GM23338 (cell line): ENCODE results near the gene TP53I3. TPM values are rescaled to one million over a fixed set of nuclear protein-coding genes. Genes with fewer than 3 reads are reported as not detected.
A peak's percentile ranks its signal among the peaks of the same experiment; 100 is the strongest.

Experiments
- ATAC-seq: fragments of 200-7000 bp; cut with Tn5 transposase; 3 replicates; pipeline ENCODE4 v1.9.1; 2020
- DNase-seq: peaks from one replicate; pipeline ENCODE4 v3.0.0-alpha.2; 2015; ENCODE audit warnings: low spot score
- H2AFZ ChIP-seq: fragments of 200-600 bp; sonication (generic); 2 replicates; pipeline ENCODE4 v1.8.0; 2016; ENCODE audit warnings: antibody characterized with exemption, mild to moderate bottlenecking, moderate library complexity
- H3F3A ChIP-seq: fragments of 200-600 bp; sonication (generic); replicated peaks from 2 replicates; pipeline ENCODE4 v1.8.0; 2017; ENCODE audit warnings: antibody characterized with exemption, mixed run types, low read depth
- H3K27ac ChIP-seq: fragments of 200-600 bp; sonication (generic); 2 replicates; pipeline ENCODE4 v1.6.1; 2016; ENCODE audit warnings: low read depth
- H3K27me3 ChIP-seq: fragments of 200-600 bp; sonication (generic); 2 replicates; pipeline ENCODE4 v1.8.0; 2016; ENCODE audit warnings: mild to moderate bottlenecking, mixed run types, moderate library complexity; ENCODE audit not compliant: insufficient read depth
- H3K36me3 ChIP-seq: fragments of 200-600 bp; sonication (generic); 2 replicates; pipeline ENCODE4 v1.8.0; 2016; ENCODE audit warnings: mild to moderate bottlenecking; ENCODE audit not compliant: insufficient read depth
- H3K4me1 ChIP-seq: fragments of 200-600 bp; sonication (generic); 2 replicates; pipeline ENCODE4 v1.8.0; 2016; ENCODE audit warnings: mild to moderate bottlenecking, moderate library complexity; ENCODE audit not compliant: insufficient read depth
- H3K4me2 ChIP-seq: fragments of 200-600 bp; sonication (generic); 2 replicates; pipeline ENCODE4 v1.7.1; 2017; ENCODE audit warnings: mixed run types
- H3K4me3 ChIP-seq: fragments of 200-600 bp; sonication (generic); 2 replicates; pipeline ENCODE4 v1.6.1; 2016; ENCODE audit warnings: mixed run types
- H3K79me2 ChIP-seq: fragments of 200-600 bp; sonication (generic); replicated peaks from 2 replicates; pipeline ENCODE4 v1.8.0; 2017; ENCODE audit warnings: mild to moderate bottlenecking; ENCODE audit not compliant: insufficient read depth
- H3K9me2 ChIP-seq: fragments of 200-600 bp; sonication (generic); 2 replicates; pipeline ENCODE4 v1.8.0; 2017; ENCODE audit not compliant: insufficient read depth
- H4K20me1 ChIP-seq: fragments of 200-600 bp; sonication (generic); replicated peaks from 2 replicates; pipeline ENCODE4 v1.8.0; 2017; ENCODE audit warnings: mild to moderate bottlenecking; ENCODE audit not compliant: insufficient read depth
- H3K27ac Mint-ChIP-seq: 2 replicates; pipeline ENCODE4 v1.8.0; 2020; ENCODE audit warnings: inconsistent platforms, mild to moderate bottlenecking, moderate library complexity, mixed read lengths
- H3K27me3 Mint-ChIP-seq: 3 replicates; pipeline ENCODE4 v1.8.0; 2022; ENCODE audit warnings: low read depth, mild to moderate bottlenecking, moderate library complexity, mixed read lengths, inconsistent platforms; ENCODE audit not compliant: insufficient read depth, poor library complexity
- H3K36me3 Mint-ChIP-seq: 3 replicates; pipeline ENCODE4 v1.8.0; 2021; ENCODE audit warnings: low read depth, mild to moderate bottlenecking, inconsistent platforms, moderate library complexity, mixed read lengths
- H3K4me1 Mint-ChIP-seq: 3 replicates; pipeline ENCODE4 v1.8.0; 2020; ENCODE audit warnings: mild to moderate bottlenecking, inconsistent platforms, mixed read lengths
- H3K4me3 Mint-ChIP-seq: 3 replicates; pipeline ENCODE4 v1.8.0; 2021; ENCODE audit warnings: moderate library complexity, mild to moderate bottlenecking, inconsistent platforms, mixed read lengths
- H3K9me3 Mint-ChIP-seq: 3 replicates; pipeline ENCODE4 v1.8.0; 2020; ENCODE audit warnings: moderate library complexity, mild to moderate bottlenecking, inconsistent platforms, mixed read lengths
- CREB1 ChIP-seq: fragments of 250-450 bp; sonication (Bioruptor Pico); IDR thresholded peaks from 2 replicates; pipeline ENCODE4 v1.5.0; 2020; ENCODE audit warnings: low read depth, mild to moderate bottlenecking, moderate library complexity
- CTCF ChIP-seq, 2 experiments: fragments of 200-600 bp in 1 of 2; sonication (generic) in 1 of 2; conservative IDR thresholded peaks; 2 replicates each; pipeline versions ENCODE4 v1.5.1 to v1.6.1; 2016 to 2017; ENCODE audit warnings: antibody characterized with exemption in 2 of 2, low read depth in 2 of 2, mild to moderate bottlenecking in 2 of 2, moderate library complexity in 1 of 2
- EZH2 ChIP-seq: fragments of 200-600 bp; sonication (generic); IDR thresholded peaks from one replicate; pipeline ENCODE4 v1.8.0; 2017; ENCODE audit warnings: antibody characterized with exemption, mild to moderate bottlenecking, low read depth; ENCODE audit not compliant: unreplicated experiment
- EZH2phosphoT487 ChIP-seq: fragments of 200-600 bp; sonication (generic); IDR thresholded peaks from one replicate; pipeline ENCODE4 v1.8.1; 2018; ENCODE audit warnings: antibody characterized with exemption; ENCODE audit not compliant: unreplicated experiment
- JUNB ChIP-seq: IDR thresholded peaks from one replicate; pipeline ENCODE4 v1.6.1; 2016; ENCODE audit warnings: antibody characterized with exemption; ENCODE audit not compliant: unreplicated experiment
- NANOG ChIP-seq: IDR thresholded peaks from 2 replicates; pipeline ENCODE4 v1.6.1; 2016; ENCODE audit warnings: antibody characterized with exemption, borderline replicate concordance
- POLR2AphosphoS5 ChIP-seq: IDR thresholded peaks from 2 replicates; pipeline ENCODE4 v1.6.1; 2016; ENCODE audit warnings: antibody characterized with exemption, low read depth
- STAT1 ChIP-seq: IDR thresholded peaks from one replicate; pipeline ENCODE4 v1.6.1; 2016; ENCODE audit warnings: antibody characterized with exemption; ENCODE audit not compliant: unreplicated experiment
- ZNF114 ChIP-seq: fragments of 250-450 bp; sonication (Bioruptor Pico); IDR thresholded peaks from 2 replicates; pipeline ENCODE4 v1.5.0; 2020; ENCODE audit warnings: mild to moderate bottlenecking, moderate library complexity
- ZNF331 ChIP-seq: fragments of 250-450 bp; sonication (Bioruptor Pico); IDR thresholded peaks from 2 replicates; pipeline ENCODE4 v1.5.0; 2020; ENCODE audit warnings: low read depth, mild to moderate bottlenecking, moderate library complexity
- polyA plus RNA-seq: library from polyadenylated mRNA; unstranded; fragments of >200 nt; fragmentation: Nextera tagmentation; extraction: Ambion mirVana; gene quantifications from 2 replicates; pipeline ENCODE4 v1.2.1, GENCODE V29; 2016
- total RNA-seq: library from RNA; depleted of rRNA; stranded (reverse); fragments of >200 nt; shearing (Covaris generic); gene quantifications from 2 replicates; pipeline ENCODE4 v1.2.3, GENCODE V29; 2014
- TF ChIP-seq, protein P1 (sequence below): IDR thresholded peaks from one replicate; pipeline ENCODE4 v1.6.1; 2018; ENCODE audit warnings: antibody characterized with exemption; ENCODE audit not compliant: unreplicated experiment
- TF ChIP-seq, protein P2 (sequence below): fragments of 250-450 bp; sonication (Bioruptor Pico); IDR thresholded peaks from 2 replicates; pipeline ENCODE4 v1.5.0; 2020; ENCODE audit warnings: mild to moderate bottlenecking, moderate library complexity
- TF ChIP-seq, protein P3 (sequence below): IDR thresholded peaks from 2 replicates; pipeline ENCODE4 v1.6.1; 2016; ENCODE audit warnings: antibody characterized with exemption

The TP53I3 gene
- total and polyA plus RNA-seq, 2 experiments from 2014 or later: 27.8 to 36.5 TPM

DNA sequence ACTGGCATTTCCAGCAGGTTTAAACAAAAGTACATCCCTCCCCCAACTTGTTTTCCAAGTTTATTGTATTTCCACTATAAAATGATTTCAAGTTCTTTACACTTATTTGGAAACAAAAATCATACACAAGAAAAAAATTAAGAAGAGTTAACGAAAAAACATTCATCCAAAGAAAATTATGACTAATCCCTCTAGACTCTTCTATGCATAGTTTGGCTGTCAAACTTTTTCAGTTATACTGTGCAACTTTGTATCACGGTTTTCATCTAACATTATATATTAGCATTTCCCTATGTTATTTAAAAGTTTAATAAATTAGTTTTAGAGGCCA is 38.1 kb downstream of the TP53I3 start:
- Histone ChIP-seq H3K9me2 (no peaks in the 10 kb centered on the region), H3K79me2 (peaks cover 66% of the 10 kb centered on the region), H3K4me2 (peak overlapping the region; percentile 88), H4K20me1 (no peaks in the 10 kb centered on the region; the same call in 1 of the 2 replicates), H3K4me3 (peak overlapping the region; percentile 64), H3K36me3 (no peaks in the 10 kb centered on the region), H3K27me3 (no peaks in the 10 kb centered on the region), H3K27ac (no peak overlapping the region), H2AFZ (no peak overlapping the region), H3K4me1 (peaks cover 30% of the 10 kb centered on the region), H3F3A (peaks cover 20% of the 10 kb centered on the region; the same call in 1 of the 2 replicates)
- Mint-ChIP-seq H3K4me1 (peaks cover 22% of the 10 kb centered on the region), H3K36me3 (peaks cover 7% of the 10 kb centered on the region), H3K27me3 (peaks cover 7% of the 10 kb centered on the region), H3K27ac (no peak overlapping the region), H3K9me3 (no peaks in the 10 kb centered on the region), H3K4me3 (peak overlapping the region; percentile 96)
- ATAC-seq (no peak), DNase-seq (no peak)
- TF ChIP-seq ZNF114 (CRISPR knock-in tag) (no peak), EZH2phosphoT487 (no peak), STAT1 (no peak), POLR2AphosphoS5 (no peak), CREB1 (CRISPR knock-in tag) (no peak), ZNF331 (CRISPR knock-in tag) (no peak), CTCF (conservative IDR thresholded peaks at IDR 0.05; ENCODE audit: low read depth in 2 of 2) (no peak), JUNB (no peak), NANOG (no peak), EZH2 (no peak)
- TF ChIP-seq, protein P1, sequence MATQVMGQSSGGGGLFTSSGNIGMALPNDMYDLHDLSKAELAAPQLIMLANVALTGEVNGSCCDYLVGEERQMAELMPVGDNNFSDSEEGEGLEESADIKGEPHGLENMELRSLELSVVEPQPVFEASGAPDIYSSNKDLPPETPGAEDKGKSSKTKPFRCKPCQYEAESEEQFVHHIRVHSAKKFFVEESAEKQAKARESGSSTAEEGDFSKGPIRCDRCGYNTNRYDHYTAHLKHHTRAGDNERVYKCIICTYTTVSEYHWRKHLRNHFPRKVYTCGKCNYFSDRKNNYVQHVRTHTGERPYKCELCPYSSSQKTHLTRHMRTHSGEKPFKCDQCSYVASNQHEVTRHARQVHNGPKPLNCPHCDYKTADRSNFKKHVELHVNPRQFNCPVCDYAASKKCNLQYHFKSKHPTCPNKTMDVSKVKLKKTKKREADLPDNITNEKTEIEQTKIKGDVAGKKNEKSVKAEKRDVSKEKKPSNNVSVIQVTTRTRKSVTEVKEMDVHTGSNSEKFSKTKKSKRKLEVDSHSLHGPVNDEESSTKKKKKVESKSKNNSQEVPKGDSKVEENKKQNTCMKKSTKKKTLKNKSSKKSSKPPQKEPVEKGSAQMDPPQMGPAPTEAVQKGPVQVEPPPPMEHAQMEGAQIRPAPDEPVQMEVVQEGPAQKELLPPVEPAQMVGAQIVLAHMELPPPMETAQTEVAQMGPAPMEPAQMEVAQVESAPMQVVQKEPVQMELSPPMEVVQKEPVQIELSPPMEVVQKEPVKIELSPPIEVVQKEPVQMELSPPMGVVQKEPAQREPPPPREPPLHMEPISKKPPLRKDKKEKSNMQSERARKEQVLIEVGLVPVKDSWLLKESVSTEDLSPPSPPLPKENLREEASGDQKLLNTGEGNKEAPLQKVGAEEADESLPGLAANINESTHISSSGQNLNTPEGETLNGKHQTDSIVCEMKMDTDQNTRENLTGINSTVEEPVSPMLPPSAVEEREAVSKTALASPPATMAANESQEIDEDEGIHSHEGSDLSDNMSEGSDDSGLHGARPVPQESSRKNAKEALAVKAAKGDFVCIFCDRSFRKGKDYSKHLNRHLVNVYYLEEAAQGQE: no peak
- TF ChIP-seq, protein P2, sequence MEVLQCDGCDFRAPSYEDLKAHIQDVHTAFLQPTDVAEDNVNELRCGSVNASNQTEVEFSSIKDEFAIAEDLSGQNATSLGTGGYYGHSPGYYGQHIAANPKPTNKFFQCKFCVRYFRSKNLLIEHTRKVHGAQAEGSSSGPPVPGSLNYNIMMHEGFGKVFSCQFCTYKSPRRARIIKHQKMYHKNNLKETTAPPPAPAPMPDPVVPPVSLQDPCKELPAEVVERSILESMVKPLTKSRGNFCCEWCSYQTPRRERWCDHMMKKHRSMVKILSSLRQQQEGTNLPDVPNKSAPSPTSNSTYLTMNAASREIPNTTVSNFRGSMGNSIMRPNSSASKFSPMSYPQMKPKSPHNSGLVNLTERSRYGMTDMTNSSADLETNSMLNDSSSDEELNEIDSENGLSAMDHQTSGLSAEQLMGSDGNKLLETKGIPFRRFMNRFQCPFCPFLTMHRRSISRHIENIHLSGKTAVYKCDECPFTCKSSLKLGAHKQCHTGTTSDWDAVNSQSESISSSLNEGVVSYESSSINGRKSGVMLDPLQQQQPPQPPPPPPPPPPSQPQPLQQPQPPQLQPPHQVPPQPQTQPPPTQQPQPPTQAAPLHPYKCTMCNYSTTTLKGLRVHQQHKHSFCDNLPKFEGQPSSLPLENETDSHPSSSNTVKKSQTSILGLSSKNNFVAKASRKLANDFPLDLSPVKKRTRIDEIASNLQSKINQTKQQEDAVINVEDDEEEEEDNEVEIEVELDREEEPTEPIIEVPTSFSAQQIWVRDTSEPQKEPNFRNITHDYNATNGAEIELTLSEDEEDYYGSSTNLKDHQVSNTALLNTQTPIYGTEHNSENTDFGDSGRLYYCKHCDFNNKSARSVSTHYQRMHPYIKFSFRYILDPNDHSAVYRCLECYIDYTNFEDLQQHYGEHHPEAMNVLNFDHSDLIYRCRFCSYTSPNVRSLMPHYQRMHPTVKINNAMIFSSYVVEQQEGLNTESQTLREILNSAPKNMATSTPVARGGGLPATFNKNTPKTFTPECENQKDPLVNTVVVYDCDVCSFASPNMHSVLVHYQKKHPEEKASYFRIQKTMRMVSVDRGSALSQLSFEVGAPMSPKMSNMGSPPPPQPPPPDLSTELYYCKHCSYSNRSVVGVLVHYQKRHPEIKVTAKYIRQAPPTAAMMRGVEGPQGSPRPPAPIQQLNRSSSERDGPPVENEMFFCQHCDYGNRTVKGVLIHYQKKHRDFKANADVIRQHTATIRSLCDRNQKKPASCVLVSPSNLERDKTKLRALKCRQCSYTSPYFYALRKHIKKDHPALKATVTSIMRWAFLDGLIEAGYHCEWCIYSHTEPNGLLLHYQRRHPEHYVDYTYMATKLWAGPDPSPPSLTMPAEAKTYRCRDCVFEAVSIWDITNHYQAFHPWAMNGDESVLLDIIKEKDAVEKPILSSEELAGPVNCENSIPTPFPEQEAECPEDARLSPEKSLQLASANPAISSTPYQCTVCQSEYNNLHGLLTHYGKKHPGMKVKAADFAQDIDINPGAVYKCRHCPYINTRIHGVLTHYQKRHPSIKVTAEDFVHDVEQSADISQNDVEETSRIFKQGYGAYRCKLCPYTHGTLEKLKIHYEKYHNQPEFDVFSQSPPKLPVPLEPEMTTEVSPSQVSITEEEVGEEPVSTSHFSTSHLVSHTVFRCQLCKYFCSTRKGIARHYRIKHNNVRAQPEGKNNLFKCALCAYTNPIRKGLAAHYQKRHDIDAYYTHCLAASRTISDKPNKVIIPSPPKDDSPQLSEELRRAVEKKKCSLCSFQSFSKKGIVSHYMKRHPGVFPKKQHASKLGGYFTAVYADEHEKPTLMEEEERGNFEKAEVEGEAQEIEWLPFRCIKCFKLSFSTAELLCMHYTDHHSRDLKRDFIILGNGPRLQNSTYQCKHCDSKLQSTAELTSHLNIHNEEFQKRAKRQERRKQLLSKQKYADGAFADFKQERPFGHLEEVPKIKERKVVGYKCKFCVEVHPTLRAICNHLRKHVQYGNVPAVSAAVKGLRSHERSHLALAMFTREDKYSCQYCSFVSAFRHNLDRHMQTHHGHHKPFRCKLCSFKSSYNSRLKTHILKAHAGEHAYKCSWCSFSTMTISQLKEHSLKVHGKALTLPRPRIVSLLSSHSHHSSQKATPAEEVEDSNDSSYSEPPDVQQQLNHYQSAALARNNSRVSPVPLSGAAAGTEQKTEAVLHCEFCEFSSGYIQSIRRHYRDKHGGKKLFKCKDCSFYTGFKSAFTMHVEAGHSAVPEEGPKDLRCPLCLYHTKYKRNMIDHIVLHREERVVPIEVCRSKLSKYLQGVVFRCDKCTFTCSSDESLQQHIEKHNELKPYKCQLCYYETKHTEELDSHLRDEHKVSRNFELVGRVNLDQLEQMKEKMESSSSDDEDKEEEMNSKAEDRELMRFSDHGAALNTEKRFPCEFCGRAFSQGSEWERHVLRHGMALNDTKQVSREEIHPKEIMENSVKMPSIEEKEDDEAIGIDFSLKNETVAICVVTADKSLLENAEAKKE (CRISPR knock-in tag): no peak
- TF ChIP-seq, protein P3, sequence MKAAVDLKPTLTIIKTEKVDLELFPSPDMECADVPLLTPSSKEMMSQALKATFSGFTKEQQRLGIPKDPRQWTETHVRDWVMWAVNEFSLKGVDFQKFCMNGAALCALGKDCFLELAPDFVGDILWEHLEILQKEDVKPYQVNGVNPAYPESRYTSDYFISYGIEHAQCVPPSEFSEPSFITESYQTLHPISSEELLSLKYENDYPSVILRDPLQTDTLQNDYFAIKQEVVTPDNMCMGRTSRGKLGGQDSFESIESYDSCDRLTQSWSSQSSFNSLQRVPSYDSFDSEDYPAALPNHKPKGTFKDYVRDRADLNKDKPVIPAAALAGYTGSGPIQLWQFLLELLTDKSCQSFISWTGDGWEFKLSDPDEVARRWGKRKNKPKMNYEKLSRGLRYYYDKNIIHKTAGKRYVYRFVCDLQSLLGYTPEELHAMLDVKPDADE: no peak
